A549 (cell line): ENCODE measurements around the gene FAN1.

Experiments
- CTCF ChIP-seq: fragments of >200 bp; sonication (Bioruptor Twin); formaldehyde crosslinking; IDR thresholded peaks from 3 replicates; pipeline ENCODE4 v1.5.1; 2016
- MAFK ChIP-seq: fragments of 450-650 bp; IDR thresholded peaks from 2 replicates; pipeline ENCODE4 v1.6.1; 2014; ENCODE audit not compliant: partially characterized antibody
- TP53 ChIP-seq: fragments of 250-450 bp; sonication (Bioruptor Pico); IDR thresholded peaks from 2 replicates; pipeline ENCODE4 v1.5.0; 2021; ENCODE audit warnings: mild to moderate bottlenecking, moderate library complexity

- TF ChIP-seq MAFK = no peak
- no peak for TF ChIP-seq TP53 (CRISPR knock-in tag)
- TF ChIP-seq CTCF = no peak
Measured at GRCh38 chr15:30929064-30929669, 25.5 kb downstream of the FAN1 start.
